Urothelium cell line (cell line): ENCODE data around the gene PRUNE2.

Experiments
- DNase-seq: peaks from one replicate; pipeline ENCODE4 v3.0.0; 2011; ENCODE audit warnings: low spot score, mixed read lengths
- FAIRE-seq: peaks from 2 replicates; lab custom pipeline; 2011; peaks lifted over from hg19 to GRCh38; lab: Jason Lieb, UNC

The PRUNE2 gene

GRCh38 chr9:76737154-76737902 is 168.6 kb downstream of the PRUNE2 start:
- DNase-seq (no peak), FAIRE-seq (no peak)

- FAIRE-seq = no peak
- DNase-seq = no peak
Observed at GRCh38 chr9:76734716-76735115, 171.2 kb downstream of the PRUNE2 start.

- DNase-seq (no peak), FAIRE-seq (no peak)
Observed at GRCh38 chr9:76733096-76733495, 172.8 kb downstream of the PRUNE2 start.

GRCh38 chr9:76732341-76732958 is 173.5 kb downstream of the PRUNE2 start:
- no peak for FAIRE-seq
- no peak for DNase-seq

GRCh38 chr9:76730801-76731200 is 175.1 kb downstream of the PRUNE2 start:
- FAIRE-seq (no peak), DNase-seq (no peak)

- no peak for DNase-seq
- FAIRE-seq = no peak
Observed at GRCh38 chr9:76729980-76730737, 175.8 kb downstream of the PRUNE2 start.

GRCh38 chr9:76729116-76729515 is 176.8 kb downstream of the PRUNE2 start:
- FAIRE-seq = no peak
- no peak for DNase-seq

- FAIRE-seq = no peak
- no peak for DNase-seq
Observed at GRCh38 chr9:76725885-76726284, 180.0 kb downstream of the PRUNE2 start.

GRCh38 chr9:76725011-76725546 is 180.8 kb downstream of the PRUNE2 start:
- no peak for FAIRE-seq
- DNase-seq = no peak

GRCh38 chr9:76720245-76720644 is 185.7 kb downstream of the PRUNE2 start:
- DNase-seq (no peak), FAIRE-seq (no peak)

GRCh38 chr9:76718166-76718565 is 187.7 kb downstream of the PRUNE2 start:
- DNase-seq = no peak
- FAIRE-seq = no peak

- DNase-seq (peak; percentile 37), FAIRE-seq (no peak)
Observed at GRCh38 chr9:76717613-76718012, 188.3 kb downstream of the PRUNE2 start.

- no peak for DNase-seq
- FAIRE-seq = no peak
Observed at GRCh38 chr9:76717176-76717575, 188.7 kb downstream of the PRUNE2 start.

- FAIRE-seq (no peak), DNase-seq (no peak)
Observed at GRCh38 chr9:76716085-76716672, 189.7 kb downstream of the PRUNE2 start.

GRCh38 chr9:76713381-76713780 is 192.5 kb downstream of the PRUNE2 start:
- no peak for FAIRE-seq
- DNase-seq = no peak

- DNase-seq (no peak), FAIRE-seq (no peak)
Observed at GRCh38 chr9:76709020-76709419, 196.9 kb downstream of the PRUNE2 start.

- no peak for FAIRE-seq
- DNase-seq = no peak
Observed at GRCh38 chr9:76707510-76707909, 198.4 kb downstream of the PRUNE2 start.

- FAIRE-seq (no peak), DNase-seq (peak; percentile 64)
Observed at GRCh38 chr9:76704593-76705204, 201.2 kb downstream of the PRUNE2 start.

GRCh38 chr9:76703270-76703669 is 202.6 kb downstream of the PRUNE2 start:
- DNase-seq (no peak), FAIRE-seq (no peak)

- DNase-seq = no peak
- no peak for FAIRE-seq
Observed at GRCh38 chr9:76701441-76702039, 204.4 kb downstream of the PRUNE2 start.
